ENCODE data around the gene CHTF18. TPM values are rescaled to one million over a fixed set of nuclear protein-coding genes. Genes with fewer than 3 reads are reported as not detected.

Gene CHTF18
- total and polyA plus RNA-seq, 9 of the 15 experiments (the other 6 are each of a cell fraction or from before 2014, with no cell fraction given): 2.5 to 123 (median 17.0) TPM

DNA sequence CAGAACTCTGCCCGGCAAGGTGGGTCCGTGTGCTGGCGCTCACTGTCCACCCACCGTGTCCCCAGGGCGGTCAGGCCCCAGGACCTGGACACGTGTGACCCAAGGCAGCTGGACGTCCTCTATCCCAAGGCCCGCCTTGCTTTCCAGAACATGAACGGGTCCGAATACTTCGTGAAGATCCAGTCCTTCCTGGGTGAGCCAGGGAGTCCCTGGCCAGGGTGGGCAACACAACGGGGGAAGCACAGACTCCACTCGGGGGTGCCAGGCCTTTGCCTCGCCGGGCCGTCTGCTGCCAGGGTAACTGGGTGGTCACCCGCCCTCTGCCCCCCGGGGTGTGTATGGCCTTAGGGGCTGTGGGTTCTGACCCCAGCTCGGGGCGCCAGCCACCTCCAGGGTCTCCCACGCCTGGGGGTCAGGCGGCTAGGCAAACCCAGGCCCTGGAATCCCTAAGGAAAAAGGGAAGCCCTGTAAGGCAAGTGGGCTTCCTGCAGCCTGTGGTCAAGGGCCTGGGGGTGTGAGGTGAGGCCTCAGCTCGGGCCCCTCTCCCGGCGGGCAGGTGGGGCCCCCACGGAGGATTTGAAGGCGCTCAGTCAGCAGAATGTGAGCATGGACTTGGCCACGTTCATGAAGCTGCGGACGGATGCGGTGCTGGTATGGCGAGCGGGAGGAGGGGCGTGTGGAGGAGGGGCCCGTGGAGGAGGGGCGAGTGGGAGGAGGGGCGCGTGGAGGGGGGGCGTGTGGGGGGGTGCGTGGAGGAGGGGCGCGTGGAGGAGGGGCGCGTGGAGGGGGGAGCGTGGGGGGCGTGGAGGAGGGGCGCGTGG is 21.4 kb upstream of the CHTF18 start (continued):
- TF ChIP-seq SAFB (IDR thresholded peaks at IDR 0.05; ENCODE audit: borderline replicate concordance, low read depth, low read length): peak; percentile 69; the same call in 1 of the 2 replicates
- 0 out of 2 replicates have a peak, but pooled peaks have one; percentile 28 for TF ChIP-seq HNRNPL (IDR thresholded peaks at IDR 0.05; ENCODE audit: low read depth, low read length)
- TF ChIP-seq ZBTB7A (IDR thresholded peaks at IDR 0.05; ENCODE audit: borderline replicate concordance, control insufficient read depth, low read depth, low read length): peak; percentile 55; the same call in 1 of the 2 replicates
- TF ChIP-seq NRF1 (conservative IDR thresholded peaks at IDR 0.05 in 1 of 2, IDR thresholded peaks at IDR 0.05 in 1 of 2): no peak
- TF ChIP-seq, protein P1, sequence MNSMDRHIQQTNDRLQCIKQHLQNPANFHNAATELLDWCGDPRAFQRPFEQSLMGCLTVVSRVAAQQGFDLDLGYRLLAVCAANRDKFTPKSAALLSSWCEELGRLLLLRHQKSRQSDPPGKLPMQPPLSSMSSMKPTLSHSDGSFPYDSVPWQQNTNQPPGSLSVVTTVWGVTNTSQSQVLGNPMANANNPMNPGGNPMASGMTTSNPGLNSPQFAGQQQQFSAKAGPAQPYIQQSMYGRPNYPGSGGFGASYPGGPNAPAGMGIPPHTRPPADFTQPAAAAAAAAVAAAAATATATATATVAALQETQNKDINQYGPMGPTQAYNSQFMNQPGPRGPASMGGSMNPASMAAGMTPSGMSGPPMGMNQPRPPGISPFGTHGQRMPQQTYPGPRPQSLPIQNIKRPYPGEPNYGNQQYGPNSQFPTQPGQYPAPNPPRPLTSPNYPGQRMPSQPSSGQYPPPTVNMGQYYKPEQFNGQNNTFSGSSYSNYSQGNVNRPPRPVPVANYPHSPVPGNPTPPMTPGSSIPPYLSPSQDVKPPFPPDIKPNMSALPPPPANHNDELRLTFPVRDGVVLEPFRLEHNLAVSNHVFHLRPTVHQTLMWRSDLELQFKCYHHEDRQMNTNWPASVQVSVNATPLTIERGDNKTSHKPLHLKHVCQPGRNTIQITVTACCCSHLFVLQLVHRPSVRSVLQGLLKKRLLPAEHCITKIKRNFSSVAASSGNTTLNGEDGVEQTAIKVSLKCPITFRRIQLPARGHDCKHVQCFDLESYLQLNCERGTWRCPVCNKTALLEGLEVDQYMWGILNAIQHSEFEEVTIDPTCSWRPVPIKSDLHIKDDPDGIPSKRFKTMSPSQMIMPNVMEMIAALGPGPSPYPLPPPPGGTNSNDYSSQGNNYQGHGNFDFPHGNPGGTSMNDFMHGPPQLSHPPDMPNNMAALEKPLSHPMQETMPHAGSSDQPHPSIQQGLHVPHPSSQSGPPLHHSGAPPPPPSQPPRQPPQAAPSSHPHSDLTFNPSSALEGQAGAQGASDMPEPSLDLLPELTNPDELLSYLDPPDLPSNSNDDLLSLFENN (IDR thresholded peaks at IDR 0.05; ENCODE audit: low read depth in 2 of 2, low read length in 2 of 2): no peak
- TF ChIP-seq, protein P2, sequence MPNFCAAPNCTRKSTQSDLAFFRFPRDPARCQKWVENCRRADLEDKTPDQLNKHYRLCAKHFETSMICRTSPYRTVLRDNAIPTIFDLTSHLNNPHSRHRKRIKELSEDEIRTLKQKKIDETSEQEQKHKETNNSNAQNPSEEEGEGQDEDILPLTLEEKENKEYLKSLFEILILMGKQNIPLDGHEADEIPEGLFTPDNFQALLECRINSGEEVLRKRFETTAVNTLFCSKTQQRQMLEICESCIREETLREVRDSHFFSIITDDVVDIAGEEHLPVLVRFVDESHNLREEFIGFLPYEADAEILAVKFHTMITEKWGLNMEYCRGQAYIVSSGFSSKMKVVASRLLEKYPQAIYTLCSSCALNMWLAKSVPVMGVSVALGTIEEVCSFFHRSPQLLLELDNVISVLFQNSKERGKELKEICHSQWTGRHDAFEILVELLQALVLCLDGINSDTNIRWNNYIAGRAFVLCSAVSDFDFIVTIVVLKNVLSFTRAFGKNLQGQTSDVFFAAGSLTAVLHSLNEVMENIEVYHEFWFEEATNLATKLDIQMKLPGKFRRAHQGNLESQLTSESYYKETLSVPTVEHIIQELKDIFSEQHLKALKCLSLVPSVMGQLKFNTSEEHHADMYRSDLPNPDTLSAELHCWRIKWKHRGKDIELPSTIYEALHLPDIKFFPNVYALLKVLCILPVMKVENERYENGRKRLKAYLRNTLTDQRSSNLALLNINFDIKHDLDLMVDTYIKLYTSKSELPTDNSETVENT (CRISPR knock-in tag; IDR thresholded peaks at IDR 0.05): no peak
- TF ChIP-seq, protein P3, sequence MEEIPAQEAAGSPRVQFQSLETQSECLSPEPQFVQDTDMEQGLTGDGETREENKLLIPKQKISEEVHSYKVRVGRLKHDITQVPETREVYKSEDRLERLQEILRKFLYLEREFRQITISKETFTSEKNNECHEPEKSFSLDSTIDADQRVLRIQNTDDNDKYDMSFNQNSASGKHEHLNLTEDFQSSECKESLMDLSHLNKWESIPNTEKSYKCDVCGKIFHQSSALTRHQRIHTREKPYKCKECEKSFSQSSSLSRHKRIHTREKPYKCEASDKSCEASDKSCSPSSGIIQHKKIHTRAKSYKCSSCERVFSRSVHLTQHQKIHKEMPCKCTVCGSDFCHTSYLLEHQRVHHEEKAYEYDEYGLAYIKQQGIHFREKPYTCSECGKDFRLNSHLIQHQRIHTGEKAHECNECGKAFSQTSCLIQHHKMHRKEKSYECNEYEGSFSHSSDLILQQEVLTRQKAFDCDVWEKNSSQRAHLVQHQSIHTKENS (CRISPR knock-in tag; IDR thresholded peaks at IDR 0.05): no peak
- TF ChIP-seq ZNF175 (CRISPR knock-in tag; IDR thresholded peaks at IDR 0.05; ENCODE audit: low read depth): no peak
- no peak for TF ChIP-seq ZC3H11A (IDR thresholded peaks at IDR 0.05; ENCODE audit: low read depth, low read length)
- TF ChIP-seq PHF21A (IDR thresholded peaks at IDR 0.05; ENCODE audit: borderline replicate concordance, low read depth): no peak
- peak; percentile 41 for TF ChIP-seq ZNF316 (IDR thresholded peaks at IDR 0.05)
- TF ChIP-seq TARDBP (IDR thresholded peaks at IDR 0.05): no peak
- TF ChIP-seq, protein P4, sequence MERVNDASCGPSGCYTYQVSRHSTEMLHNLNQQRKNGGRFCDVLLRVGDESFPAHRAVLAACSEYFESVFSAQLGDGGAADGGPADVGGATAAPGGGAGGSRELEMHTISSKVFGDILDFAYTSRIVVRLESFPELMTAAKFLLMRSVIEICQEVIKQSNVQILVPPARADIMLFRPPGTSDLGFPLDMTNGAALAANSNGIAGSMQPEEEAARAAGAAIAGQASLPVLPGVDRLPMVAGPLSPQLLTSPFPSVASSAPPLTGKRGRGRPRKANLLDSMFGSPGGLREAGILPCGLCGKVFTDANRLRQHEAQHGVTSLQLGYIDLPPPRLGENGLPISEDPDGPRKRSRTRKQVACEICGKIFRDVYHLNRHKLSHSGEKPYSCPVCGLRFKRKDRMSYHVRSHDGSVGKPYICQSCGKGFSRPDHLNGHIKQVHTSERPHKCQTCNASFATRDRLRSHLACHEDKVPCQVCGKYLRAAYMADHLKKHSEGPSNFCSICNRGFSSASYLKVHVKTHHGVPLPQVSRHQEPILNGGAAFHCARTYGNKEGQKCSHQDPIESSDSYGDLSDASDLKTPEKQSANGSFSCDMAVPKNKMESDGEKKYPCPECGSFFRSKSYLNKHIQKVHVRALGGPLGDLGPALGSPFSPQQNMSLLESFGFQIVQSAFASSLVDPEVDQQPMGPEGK (CRISPR knock-in tag; IDR thresholded peaks at IDR 0.05; ENCODE audit: borderline replicate concordance): no peak
